B cell (primary cell): Measurements from ENCODE around the gene NAGPA. TPM values are rescaled to one million over a fixed set of nuclear protein-coding genes. Genes with fewer than 3 reads are reported as not detected.

ENCODE experiments used
- ATAC-seq: fragments of 200-7000 bp; cut with Tn5 transposase; one replicate; pipeline ENCODE4 v1.10.0; 2021; ENCODE audit warnings: low read depth, mild to moderate bottlenecking, moderate number of reproducible peaks, moderate library complexity
- CTCF ChIA-PET: fragments of 350-600 bp; sonication (Branson Sonifier 250); formaldehyde crosslinking; loops from one replicate; lab custom pipeline; 2021; ENCODE audit warnings: antibody characterized with exemption, inconsistent platforms; lab: Charles Lee
- POLR2A ChIA-PET: fragments of 350-600 bp; sonication (Branson Sonifier 250); formaldehyde crosslinking; loops from one replicate; lab custom pipeline; 2021; ENCODE audit warnings: antibody characterized with exemption; lab: Charles Lee
- DNase-seq: peaks from one replicate; pipeline ENCODE4 v3.0.0; 2013
- H2AFZ ChIP-seq: 2 replicates; pipeline ENCODE4 v1.6.1; 2012; ENCODE audit warnings: mild to moderate bottlenecking, low read depth, low read length; ENCODE audit not compliant: insufficient read depth, poor library complexity, severe bottlenecking
- H3K27ac ChIP-seq, 2 donors: 1 replicate in 1 of 2; 2 replicates in 1 of 2; pipeline ENCODE4 v1.5.1; 2012 to 2013; ENCODE audit warnings: low read length in 2 of 2, mild to moderate bottlenecking in 2 of 2, moderate library complexity in 1 of 2
- H3K27me3 ChIP-seq, 4 experiments: fragments of 200-600 bp in 1 of 4; sonication (generic) in 1 of 4; replicated peaks in 1 of 4; 1 replicate in 2 of 4; 2 replicates in 2 of 4; pipeline versions ENCODE4 v1.6.1 to v1.7.0; 2013 to 2016; ENCODE audit warnings: low read length in 3 of 4, mild to moderate bottlenecking in 2 of 4, mixed read lengths in 1 of 4, moderate library complexity in 1 of 4; ENCODE audit not compliant: insufficient read depth in 4 of 4, control insufficient read depth in 3 of 4; ENCODE audit errors: control extremely low read depth in 1 of 4
- H3K36me3 ChIP-seq, 2 experiments: replicated peaks in 1 of 2; 1 replicate in 1 of 2; 2 replicates in 1 of 2; pipeline versions ENCODE4 v1.6.1 to v1.7.1; 2013; ENCODE audit warnings: low read length in 1 of 2; ENCODE audit not compliant: insufficient read depth in 2 of 2, control insufficient read depth in 1 of 2; ENCODE audit errors: control extremely low read depth in 1 of 2, extremely low read depth in 1 of 2
- H3K4me1 ChIP-seq, 2 donors: fragments of 200-600 bp in 1 of 2; sonication (generic) in 1 of 2; 1 replicate in 1 of 2; 2 replicates in 1 of 2; pipeline versions ENCODE4 v1.5.1 to v1.6.1; 2013 to 2017; ENCODE audit warnings: low read length in 2 of 2; ENCODE audit not compliant: control insufficient read depth in 2 of 2, insufficient read depth in 2 of 2
- H3K4me2 ChIP-seq: replicated peaks from 2 replicates; pipeline ENCODE3; 2012; ENCODE audit warnings: mild to moderate bottlenecking, low read depth, low read length; ENCODE audit not compliant: poor library complexity, severe bottlenecking
- H3K4me3 ChIP-seq, 5 experiments: fragments of 200-600 bp in 1 of 5; sonication (generic) in 1 of 5; 1 replicate in 3 of 5; 2 replicates in 2 of 5; pipeline versions ENCODE4 v1.5.1 to v1.7.0; 2011 to 2016; ENCODE audit warnings: low read length in 4 of 5, mild to moderate bottlenecking in 4 of 5, low read depth in 2 of 5, control low read depth in 1 of 5, moderate library complexity in 1 of 5; ENCODE audit not compliant: insufficient read depth in 1 of 5; ENCODE audit errors: control extremely low read depth in 1 of 5, extremely low read depth in 1 of 5
- H3K79me2 ChIP-seq: fragments of 200-600 bp; sonication (generic); one replicate; pipeline ENCODE4 v1.6.0; 2016; ENCODE audit warnings: low read length; ENCODE audit not compliant: control insufficient read depth, insufficient read depth
- H3K9ac ChIP-seq: fragments of 200-600 bp; sonication (generic); 2 replicates; pipeline ENCODE4 v1.6.1; 2017; ENCODE audit warnings: mild to moderate bottlenecking, low read length, moderate library complexity
- H3K9me3 ChIP-seq, 3 donors: one replicate each; pipeline versions ENCODE4 v1.6.1 to v1.7.1; 2013; ENCODE audit warnings: low read length in 2 of 3; ENCODE audit not compliant: control insufficient read depth in 2 of 3, insufficient read depth in 1 of 3; ENCODE audit errors: control extremely low read depth in 1 of 3
- H4K20me1 ChIP-seq: 2 replicates; pipeline ENCODE4 v1.6.0; 2012; ENCODE audit warnings: mild to moderate bottlenecking, low read length; ENCODE audit not compliant: insufficient read depth, control insufficient read depth, poor library complexity, severe bottlenecking
- H3K27ac Mint-ChIP-seq: one replicate; pipeline ENCODE4 v1.8.0; 2021; ENCODE audit warnings: mixed read lengths
- H3K27me3 Mint-ChIP-seq: one replicate; pipeline ENCODE4 v1.8.0; 2021; ENCODE audit warnings: mixed read lengths
- H3K4me1 Mint-ChIP-seq: one replicate; pipeline ENCODE4 v1.8.0; 2021; ENCODE audit warnings: mixed read lengths
- H3K4me3 Mint-ChIP-seq: one replicate; pipeline ENCODE4 v1.8.0; 2021; ENCODE audit warnings: mixed read lengths
- H3K9me3 Mint-ChIP-seq: one replicate; pipeline ENCODE4 v1.8.0; 2022; ENCODE audit warnings: mixed read lengths; ENCODE audit not compliant: insufficient read depth
- EZH2 ChIP-seq: IDR thresholded peaks from 2 replicates; pipeline ENCODE4 v1.6.1; 2012; ENCODE audit warnings: borderline replicate concordance, low read depth, mild to moderate bottlenecking, moderate library complexity, low read length; ENCODE audit not compliant: insufficient read depth, poor library complexity, severe bottlenecking
- WGBS: methylation state at CpG from one replicate; pipeline ENCODE4 v1.1.5; 2013; ENCODE audit warnings: missing lambda C conversion rate; ENCODE audit not compliant: insufficient coverage; 5-methylcytosine and 5-hydroxymethylcytosine counted together
- intact Hi-C: fragments of 100-400 bp; cut with micrococcal nuclease; formaldehyde crosslinking; loops from one replicate; pipeline ENCODE4 v1.10.0; 2022
- polyA plus RNA-seq: library from polyadenylated mRNA; depleted of rRNA; stranded (reverse); fragments of >200 nt; gene quantifications from 2 replicates; pipeline ENCODE4 v1.2.3, GENCODE V29; 2012
- total RNA-seq, 2 donors: library from RNA; stranded (reverse); fragments of 120-200 nt in 1 of 2; gene quantifications; 1 replicate in 1 of 2; 2 replicates in 1 of 2; pipeline versions ENCODE4 v1.2.3 to v1.2.4, GENCODE V29; 2013 to 2022
- TF ChIP-seq, protein P1 (sequence below): fragments of 200-600 bp; IDR thresholded peaks from one replicate; pipeline ENCODE4 v1.8.0; 2022; ENCODE audit warnings: antibody characterized with exemption, mild to moderate bottlenecking

NAGPA gene
- total and polyA plus RNA-seq, 2 donors (not counting 1 experiment from before 2014, with no cell fraction given) = 38.4 to 38.6 TPM

- intact Hi-C loops = no loop called here
- TF ChIP-seq, protein P1, sequence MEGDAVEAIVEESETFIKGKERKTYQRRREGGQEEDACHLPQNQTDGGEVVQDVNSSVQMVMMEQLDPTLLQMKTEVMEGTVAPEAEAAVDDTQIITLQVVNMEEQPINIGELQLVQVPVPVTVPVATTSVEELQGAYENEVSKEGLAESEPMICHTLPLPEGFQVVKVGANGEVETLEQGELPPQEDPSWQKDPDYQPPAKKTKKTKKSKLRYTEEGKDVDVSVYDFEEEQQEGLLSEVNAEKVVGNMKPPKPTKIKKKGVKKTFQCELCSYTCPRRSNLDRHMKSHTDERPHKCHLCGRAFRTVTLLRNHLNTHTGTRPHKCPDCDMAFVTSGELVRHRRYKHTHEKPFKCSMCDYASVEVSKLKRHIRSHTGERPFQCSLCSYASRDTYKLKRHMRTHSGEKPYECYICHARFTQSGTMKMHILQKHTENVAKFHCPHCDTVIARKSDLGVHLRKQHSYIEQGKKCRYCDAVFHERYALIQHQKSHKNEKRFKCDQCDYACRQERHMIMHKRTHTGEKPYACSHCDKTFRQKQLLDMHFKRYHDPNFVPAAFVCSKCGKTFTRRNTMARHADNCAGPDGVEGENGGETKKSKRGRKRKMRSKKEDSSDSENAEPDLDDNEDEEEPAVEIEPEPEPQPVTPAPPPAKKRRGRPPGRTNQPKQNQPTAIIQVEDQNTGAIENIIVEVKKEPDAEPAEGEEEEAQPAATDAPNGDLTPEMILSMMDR = no peak
- no peak for TF ChIP-seq EZH2
- Histone ChIP-seq H2AFZ (no peak overlapping the region), H3K4me2 (no peak overlapping the region), H3K9ac (no peak overlapping the region), H3K9me3 (no peaks in the 10 kb centered on the region), H3K27ac (no peak overlapping the region), H3K27me3 (peaks cover 0 to 12% (median 0%) of the 10 kb centered on the region in 4 experiments), H3K79me2 (no peaks in the 10 kb centered on the region), H3K36me3 (no peaks in the 10 kb centered on the region), H3K4me1 (no peaks in the 10 kb centered on the region), H4K20me1 (no peaks in the 10 kb centered on the region), H3K4me3 (no peak overlapping the region)
- Mint-ChIP-seq H3K27me3 (peaks cover 17% of the 10 kb centered on the region), H3K9me3 (no peaks in the 10 kb centered on the region), H3K4me1 (peaks cover 2% of the 10 kb centered on the region), H3K4me3 (no peak overlapping the region), H3K27ac (no peak overlapping the region)
- no CpG with 5 or more reads among the region's 6 CpGs for WGBS
- no peak for DNase-seq
- no peak for ATAC-seq
- ChIA-PET POLR2A (no interaction called here), CTCF (no interaction called here)
Observed at GRCh38 chr16:5001986-5002385, 31.7 kb downstream of the NAGPA start.

- no peak overlapping the region for H2AFZ ChIP-seq
- Mint-ChIP-seq H3K4me1 (peaks cover 2% of the 10 kb centered on the region), H3K27me3 (peaks cover 20% of the 10 kb centered on the region), H3K4me3 (no peak overlapping the region), H3K9me3 (no peaks in the 10 kb centered on the region), H3K27ac (no peak overlapping the region)
- 20% methylated on average over 7 of the region's 7 CpGs for WGBS
- H3K4me2 ChIP-seq = no peak overlapping the region
- H3K36me3 ChIP-seq = no peaks in the 10 kb centered on the region
- ATAC-seq (no peak), DNase-seq (no peak)
- ChIA-PET CTCF (no interaction called here), POLR2A (no interaction called here)
- intact Hi-C loops = no loop called here
- H3K4me1 ChIP-seq = no peaks in the 10 kb centered on the region
- no peak overlapping the region for H3K27ac ChIP-seq
- no peaks in the 10 kb centered on the region for H3K79me2 ChIP-seq
- H4K20me1 ChIP-seq = no peaks in the 10 kb centered on the region
- H3K27me3 ChIP-seq = peaks cover 0 to 15% (median 0%) of the 10 kb centered on the region in 4 experiments
- TF ChIP-seq EZH2 = no peak
- TF ChIP-seq, protein P1 = no peak
- H3K4me3 ChIP-seq = no peak overlapping the region
- no peaks in the 10 kb centered on the region for H3K9me3 ChIP-seq
- no peak overlapping the region for H3K9ac ChIP-seq
Observed at GRCh38 chr16:5001571-5001970, 32.2 kb downstream of the NAGPA start.
